Esophagus muscularis mucosa (tissue), 4 donors: ENCODE data around the gene TUBGCP6. TPM values are rescaled to one million over a fixed set of nuclear protein-coding genes. Genes with fewer than 3 reads are reported as not detected.

Experiments used
- DNase-seq: peaks from one replicate; pipeline ENCODE4 v3.0.0-alpha.2; 2017; ENCODE audit errors: extremely low spot score
- H3K27ac ChIP-seq, 4 donors: fragments of 200-600 bp; sonication (generic); replicated peaks in 1 of 4; 1 replicate in 3 of 4; 2 replicates in 1 of 4; pipeline ENCODE4 v1.5.1; 2016 to 2019; ENCODE audit warnings: mild to moderate bottlenecking in 1 of 4
- H3K27me3 ChIP-seq, 4 donors: fragments of 200-600 bp; sonication (generic); one replicate each; pipeline versions ENCODE4 v1.5.1 to v1.6.0; 2016 to 2019
- H3K36me3 ChIP-seq, 4 donors: fragments of 200-600 bp; sonication (generic); one replicate each; pipeline ENCODE4 v1.5.1; 2016 to 2019
- H3K4me1 ChIP-seq, 4 donors: fragments of 200-600 bp; sonication (generic); one replicate each; pipeline ENCODE4 v1.5.1; 2016 to 2019
- H3K4me3 ChIP-seq, 4 donors: fragments of 200-600 bp; sonication (generic); 1 replicate in 2 of 4; 2 replicates in 2 of 4; pipeline ENCODE4 v1.5.1; 2016 to 2019; ENCODE audit warnings: mild to moderate bottlenecking in 4 of 4, moderate library complexity in 1 of 4
- H3K9me3 ChIP-seq, 4 donors: fragments of 200-600 bp; sonication (generic); 1 replicate in 3 of 4; 2 replicates in 1 of 4; pipeline ENCODE4 v1.5.1; 2016 to 2019
- EP300 ChIP-seq: sonication (generic); formaldehyde crosslinking; IDR thresholded peaks from one replicate; pipeline ENCODE4 v1.6.1; 2017; ENCODE audit warnings: antibody characterized with exemption
- POLR2A ChIP-seq: fragments of 450-650 bp; IDR thresholded peaks from one replicate; pipeline ENCODE4 v1.6.1; 2017; ENCODE audit warnings: antibody characterized with exemption, moderate library complexity, mild to moderate bottlenecking, low read depth
- POLR2AphosphoS5 ChIP-seq, 2 donors: sonication (generic); formaldehyde crosslinking; IDR thresholded peaks; one replicate each; pipeline ENCODE4 v1.6.1; 2017; ENCODE audit warnings: antibody characterized with exemption in 2 of 2
- WGBS: methylation state at CpG from one replicate; pipeline ENCODE4 v1.1.5; 2018; 5-methylcytosine and 5-hydroxymethylcytosine counted together
- intact Hi-C: fragments of 100-400 bp; cut with DNase I; formaldehyde crosslinking; loops from one replicate; pipeline ENCODE4 v1.15.1; 2023
- total RNA-seq, 4 donors: library from RNA; depleted of rRNA; stranded (reverse); fragments of >200 nt; gene quantifications; one replicate each; pipeline versions ENCODE4 v1.1.0 to v1.2.1, GENCODE V29; 2016
- TF ChIP-seq, protein P1 (sequence below), 3 experiments: fragments of 200-600 bp in 2 of 3; fragments of 450-650 bp in 1 of 3; sonication (generic) in 2 of 3; IDR thresholded peaks; one replicate each; pipeline ENCODE4 v1.5.1; 2017 to 2019; ENCODE audit warnings: antibody characterized with exemption in 3 of 3, mild to moderate bottlenecking in 2 of 3, moderate library complexity in 1 of 3

Gene TUBGCP6
- total RNA-seq, 4 donors from 2014 or later, result 20.2 to 38.0 (median 30.0) TPM

GRCh38 chr22:50282361-50283155 lies 37.7 kb upstream of the TUBGCP6 start:
- Histone ChIP-seq H3K36me3 (peaks cover 90 to 96% (median 96%) of the 10 kb centered on the region in 4 donors), H3K27me3 (no peaks in the 10 kb centered on the region), H3K27ac (peak overlapping the region in 2 of 4 donors; percentile 44 to 50)

DNA sequence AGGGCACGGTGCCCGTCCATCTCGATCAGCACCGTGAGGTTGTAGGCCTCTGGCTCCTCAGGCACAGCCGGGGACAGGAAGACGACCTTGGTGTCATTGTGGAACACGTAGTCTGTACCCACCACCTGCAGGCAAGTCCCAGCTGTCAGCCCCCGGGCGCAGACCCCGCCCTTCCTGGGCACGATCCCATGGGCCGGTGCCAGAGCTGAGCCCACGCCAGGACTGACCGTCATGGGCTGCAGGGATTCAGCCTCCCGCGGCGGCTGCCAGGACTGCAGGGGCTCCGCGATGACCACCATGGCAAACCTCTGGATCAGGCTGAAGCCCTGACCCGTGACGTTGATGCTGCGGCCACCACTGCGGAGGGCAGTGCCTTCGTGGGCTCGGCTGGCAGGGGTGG lies 37.1 kb upstream of the TUBGCP6 start:
- DNase-seq, result no peak
- 76% methylated on average over 5 of the region's 25 CpGs for WGBS
- Histone ChIP-seq H3K36me3 (peaks cover 90 to 96% (median 96%) of the 10 kb centered on the region in 4 donors), H3K4me1 (peaks cover 10 to 13% (median 11%) of the 10 kb centered on the region in 4 donors), H3K4me3 (no peak overlapping the region), H3K27me3 (no peaks in the 10 kb centered on the region), H3K9me3 (no peaks in the 10 kb centered on the region), H3K27ac (peak overlapping the region in 2 of 4 donors; percentile 18 to 50)
- intact Hi-C loops, result no loop called here
- TF ChIP-seq POLR2AphosphoS5 (IDR thresholded peaks at IDR 0.05), result no peak
- TF ChIP-seq POLR2A, result no peak
- TF ChIP-seq, protein P1, sequence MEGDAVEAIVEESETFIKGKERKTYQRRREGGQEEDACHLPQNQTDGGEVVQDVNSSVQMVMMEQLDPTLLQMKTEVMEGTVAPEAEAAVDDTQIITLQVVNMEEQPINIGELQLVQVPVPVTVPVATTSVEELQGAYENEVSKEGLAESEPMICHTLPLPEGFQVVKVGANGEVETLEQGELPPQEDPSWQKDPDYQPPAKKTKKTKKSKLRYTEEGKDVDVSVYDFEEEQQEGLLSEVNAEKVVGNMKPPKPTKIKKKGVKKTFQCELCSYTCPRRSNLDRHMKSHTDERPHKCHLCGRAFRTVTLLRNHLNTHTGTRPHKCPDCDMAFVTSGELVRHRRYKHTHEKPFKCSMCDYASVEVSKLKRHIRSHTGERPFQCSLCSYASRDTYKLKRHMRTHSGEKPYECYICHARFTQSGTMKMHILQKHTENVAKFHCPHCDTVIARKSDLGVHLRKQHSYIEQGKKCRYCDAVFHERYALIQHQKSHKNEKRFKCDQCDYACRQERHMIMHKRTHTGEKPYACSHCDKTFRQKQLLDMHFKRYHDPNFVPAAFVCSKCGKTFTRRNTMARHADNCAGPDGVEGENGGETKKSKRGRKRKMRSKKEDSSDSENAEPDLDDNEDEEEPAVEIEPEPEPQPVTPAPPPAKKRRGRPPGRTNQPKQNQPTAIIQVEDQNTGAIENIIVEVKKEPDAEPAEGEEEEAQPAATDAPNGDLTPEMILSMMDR (IDR thresholded peaks at IDR 0.05), result no peak
- TF ChIP-seq EP300, result no peak

More at GRCh38 chr22:50282361-50283155, 37.7 kb upstream of the TUBGCP6 start:
- Histone ChIP-seq H3K4me1 (peaks cover 10 to 16% (median 11%) of the 10 kb centered on the region in 4 donors), H3K4me3 (no peak overlapping the region), H3K9me3 (no peaks in the 10 kb centered on the region)
- DNase-seq, result no peak
- WGBS, result 82% methylated on average over 28 of the region's 45 CpGs
- TF ChIP-seq, protein P1 (IDR thresholded peaks at IDR 0.05), result no peak
- TF ChIP-seq EP300, result no peak
- TF ChIP-seq POLR2AphosphoS5 (IDR thresholded peaks at IDR 0.05), result no peak
- no peak for TF ChIP-seq POLR2A
- intact Hi-C loops, result no loop called here

DNA sequence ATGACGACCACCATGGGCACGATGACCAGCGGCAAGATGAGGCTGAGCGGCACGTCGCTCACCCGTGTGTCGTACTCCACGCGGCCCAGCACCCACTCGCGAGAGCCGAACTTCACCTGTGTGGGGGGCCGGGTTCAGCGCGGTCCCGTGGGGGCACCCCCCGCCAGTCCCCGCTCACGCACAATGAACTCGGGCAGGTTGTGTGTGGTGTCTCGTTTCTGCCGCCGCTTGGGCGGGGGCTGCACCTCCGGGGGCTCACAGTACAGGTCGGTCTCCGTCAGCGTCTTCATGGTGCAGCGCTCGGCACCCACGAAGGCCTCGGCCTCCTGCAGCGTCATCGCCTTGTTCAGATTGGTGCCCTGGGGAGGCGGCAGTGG lies 36.5 kb upstream of the TUBGCP6 start:
- no peak for DNase-seq
- Histone ChIP-seq H3K36me3 (peaks cover 87 to 96% (median 96%) of the 10 kb centered on the region in 4 donors), H3K27me3 (no peaks in the 10 kb centered on the region), H3K9me3 (no peaks in the 10 kb centered on the region), H3K27ac (no peak overlapping the region), H3K4me3 (no peak overlapping the region), H3K4me1 (peaks cover 10 to 16% (median 12%) of the 10 kb centered on the region in 4 donors)
- 94% methylated on average over 35 of the region's 36 CpGs for WGBS
- intact Hi-C loops, result no loop called here
- TF ChIP-seq EP300 (no peak), POLR2AphosphoS5 (IDR thresholded peaks at IDR 0.05) (no peak), POLR2A (no peak)
- TF ChIP-seq, protein P1 (IDR thresholded peaks at IDR 0.05), result no peak

- Histone ChIP-seq H3K36me3 (peaks cover 82 to 96% (median 96%) of the 10 kb centered on the region in 4 donors), H3K4me1 (peaks cover 10 to 21% (median 15%) of the 10 kb centered on the region in 4 donors), H3K27me3 (no peaks in the 10 kb centered on the region), H3K9me3 (no peaks in the 10 kb centered on the region), H3K27ac (no peak overlapping the region), H3K4me3 (no peak overlapping the region)
- 94% methylated on average over 47 of the region's 47 CpGs for WGBS
- DNase-seq, result no peak
- intact Hi-C loops, result no loop called here
- no peak for TF ChIP-seq EP300
- no peak for TF ChIP-seq POLR2A
Observed at GRCh38 chr22:50280708-50281383, 36.0 kb upstream of the TUBGCP6 start.
